Measurements from ENCODE around the gene MCC. TPM values are rescaled to one million over a fixed set of nuclear protein-coding genes. Genes with fewer than 3 reads are reported as not detected.

MCC gene
- total RNA-seq, 1 donor from 2014 or later = 33.9 TPM

GRCh38 chr5:113356487-113356886 is 131.8 kb downstream of the MCC start:
- DNase-seq (ENCODE audit: low spot score in 2 of 2, unreplicated experiment in 2 of 2) = no peak
- H3K36me3 Mint-ChIP-seq = no peaks in the 10 kb centered on the region
- H3K27ac Mint-ChIP-seq = no peak overlapping the region
- no peaks in the 10 kb centered on the region for H3K9me3 Mint-ChIP-seq
- H3K27me3 Mint-ChIP-seq (ENCODE audit: low read depth) = no peaks in the 10 kb centered on the region
- peaks cover 29% of the 10 kb centered on the region for H3K4me1 Mint-ChIP-seq
- no peak overlapping the region for H3K4me3 Mint-ChIP-seq
- TF ChIP-seq, protein P1, sequence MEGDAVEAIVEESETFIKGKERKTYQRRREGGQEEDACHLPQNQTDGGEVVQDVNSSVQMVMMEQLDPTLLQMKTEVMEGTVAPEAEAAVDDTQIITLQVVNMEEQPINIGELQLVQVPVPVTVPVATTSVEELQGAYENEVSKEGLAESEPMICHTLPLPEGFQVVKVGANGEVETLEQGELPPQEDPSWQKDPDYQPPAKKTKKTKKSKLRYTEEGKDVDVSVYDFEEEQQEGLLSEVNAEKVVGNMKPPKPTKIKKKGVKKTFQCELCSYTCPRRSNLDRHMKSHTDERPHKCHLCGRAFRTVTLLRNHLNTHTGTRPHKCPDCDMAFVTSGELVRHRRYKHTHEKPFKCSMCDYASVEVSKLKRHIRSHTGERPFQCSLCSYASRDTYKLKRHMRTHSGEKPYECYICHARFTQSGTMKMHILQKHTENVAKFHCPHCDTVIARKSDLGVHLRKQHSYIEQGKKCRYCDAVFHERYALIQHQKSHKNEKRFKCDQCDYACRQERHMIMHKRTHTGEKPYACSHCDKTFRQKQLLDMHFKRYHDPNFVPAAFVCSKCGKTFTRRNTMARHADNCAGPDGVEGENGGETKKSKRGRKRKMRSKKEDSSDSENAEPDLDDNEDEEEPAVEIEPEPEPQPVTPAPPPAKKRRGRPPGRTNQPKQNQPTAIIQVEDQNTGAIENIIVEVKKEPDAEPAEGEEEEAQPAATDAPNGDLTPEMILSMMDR (IDR thresholded peaks at IDR 0.05; ENCODE audit: unreplicated experiment) = no peak

GRCh38 chr5:113354055-113354454 is 134.2 kb downstream of the MCC start:
- Mint-ChIP-seq H3K9me3 (peaks cover 9% of the 10 kb centered on the region), H3K36me3 (peaks cover 6% of the 10 kb centered on the region), H3K27me3 (ENCODE audit: low read depth) (no peaks in the 10 kb centered on the region), H3K4me1 (peaks cover 18% of the 10 kb centered on the region), H3K27ac (no peak overlapping the region), H3K4me3 (no peak overlapping the region)
- DNase-seq (ENCODE audit: low spot score in 2 of 2, unreplicated experiment in 2 of 2) = no peak
- TF ChIP-seq, protein P1 (IDR thresholded peaks at IDR 0.05; ENCODE audit: unreplicated experiment) = no peak

GRCh38 chr5:113347572-113347971 is 140.7 kb downstream of the MCC start:
- Mint-ChIP-seq H3K27me3 (ENCODE audit: low read depth) (no peaks in the 10 kb centered on the region), H3K4me3 (no peak overlapping the region), H3K4me1 (peaks cover 14% of the 10 kb centered on the region), H3K36me3 (peaks cover 30% of the 10 kb centered on the region), H3K27ac (no peak overlapping the region), H3K9me3 (peaks cover 40% of the 10 kb centered on the region)
- TF ChIP-seq, protein P1 (IDR thresholded peaks at IDR 0.05; ENCODE audit: unreplicated experiment) = no peak
- no peak for DNase-seq (ENCODE audit: low spot score in 2 of 2, unreplicated experiment in 2 of 2)

GRCh38 chr5:113344973-113345940 is 143.0 kb downstream of the MCC start:
- DNase-seq (ENCODE audit: low spot score in 2 of 2, unreplicated experiment in 2 of 2) = no peak
- Mint-ChIP-seq H3K4me3 (no peak overlapping the region), H3K9me3 (peaks cover 40% of the 10 kb centered on the region), H3K27ac (peak overlapping the region; percentile 24), H3K4me1 (peaks cover 8% of the 10 kb centered on the region), H3K36me3 (peaks cover 30% of the 10 kb centered on the region), H3K27me3 (ENCODE audit: low read depth) (no peaks in the 10 kb centered on the region)
- TF ChIP-seq, protein P1 (IDR thresholded peaks at IDR 0.05; ENCODE audit: unreplicated experiment) = no peak

- Mint-ChIP-seq H3K27me3 (ENCODE audit: low read depth) (no peaks in the 10 kb centered on the region), H3K4me3 (no peak overlapping the region), H3K9me3 (peaks cover 25% of the 10 kb centered on the region), H3K27ac (no peak overlapping the region), H3K36me3 (peaks cover 18% of the 10 kb centered on the region), H3K4me1 (peaks cover 8% of the 10 kb centered on the region)
- TF ChIP-seq, protein P1 (IDR thresholded peaks at IDR 0.05; ENCODE audit: unreplicated experiment) = no peak
- DNase-seq (ENCODE audit: low spot score in 2 of 2, unreplicated experiment in 2 of 2) = no peak
These were observed 144.9 kb downstream of the MCC start for GRCh38 chr5:113343343-113343742.

All from mesothelial cell of epicardium (in vitro differentiated cells).